Parathyroid adenoma (tissue), 2 donors: ENCODE results near the gene BACE2.

Experiments
- H2AFZ ChIP-seq: fragments of 300-600 bp; sonication (generic); one replicate; pipeline ENCODE4 v1.7.0; 2017; ENCODE audit warnings: antibody characterized with exemption, mild to moderate bottlenecking
- H3K27ac ChIP-seq: fragments of 300-600 bp; sonication (generic); one replicate; pipeline ENCODE4 v1.7.0; 2017
- H3K27me3 ChIP-seq: fragments of 300-600 bp; sonication (generic); one replicate; pipeline ENCODE4 v1.7.0; 2017; ENCODE audit warnings: low read length; ENCODE audit not compliant: control insufficient read depth, insufficient read depth
- H3K36me3 ChIP-seq: fragments of 300-600 bp; sonication (generic); one replicate; pipeline ENCODE4 v1.7.0; 2017; ENCODE audit warnings: low read length; ENCODE audit not compliant: control insufficient read depth, insufficient read depth
- H3K4me1 ChIP-seq: fragments of 300-600 bp; sonication (generic); one replicate; pipeline ENCODE4 v1.7.0; 2017; ENCODE audit warnings: control low read depth
- H3K4me2 ChIP-seq: fragments of 300-600 bp; sonication (generic); one replicate; pipeline ENCODE4 v1.7.0; 2017; ENCODE audit warnings: low read length
- H3K4me3 ChIP-seq: fragments of 300-600 bp; sonication (generic); one replicate; pipeline ENCODE4 v1.7.0; 2017; ENCODE audit warnings: low read depth, low read length
- H3K79me2 ChIP-seq: fragments of 300-600 bp; sonication (generic); one replicate; pipeline ENCODE4 v1.7.0; 2017; ENCODE audit warnings: control low read depth
- H3K9ac ChIP-seq: fragments of 300-600 bp; sonication (generic); one replicate; pipeline ENCODE4 v1.7.0; 2017; ENCODE audit warnings: mild to moderate bottlenecking
- H3K9me3 ChIP-seq: fragments of 300-600 bp; sonication (generic); one replicate; pipeline ENCODE4 v1.7.0; 2017; ENCODE audit warnings: low read length; ENCODE audit not compliant: control insufficient read depth
- TF ChIP-seq, protein P1 (sequence below): fragments of 300-600 bp; sonication (generic); IDR thresholded peaks from one replicate; pipeline ENCODE4 v1.7.0; 2017; ENCODE audit warnings: antibody characterized with exemption, mild to moderate bottlenecking
- donor health status: primary hyperparathyroidism.

Gene BACE2

GRCh38 chr21:41256771-41257702, 89.1 kb downstream of the BACE2 start:
- H3K27me3 ChIP-seq = no peaks in the 10 kb centered on the region
- H3K4me1 ChIP-seq = no peaks in the 10 kb centered on the region

GRCh38 chr21:41258617-41259016, 90.7 kb downstream of the BACE2 start:
- Histone ChIP-seq H3K36me3 (no peaks in the 10 kb centered on the region), H3K4me1 (no peaks in the 10 kb centered on the region), H3K4me2 (no peak overlapping the region), H3K9ac (no peak overlapping the region), H3K79me2 (no peaks in the 10 kb centered on the region), H2AFZ (no peak overlapping the region), H3K27ac (no peak overlapping the region), H3K4me3 (no peak overlapping the region), H3K27me3 (no peaks in the 10 kb centered on the region), H3K9me3 (no peaks in the 10 kb centered on the region)
- TF ChIP-seq, protein P1, sequence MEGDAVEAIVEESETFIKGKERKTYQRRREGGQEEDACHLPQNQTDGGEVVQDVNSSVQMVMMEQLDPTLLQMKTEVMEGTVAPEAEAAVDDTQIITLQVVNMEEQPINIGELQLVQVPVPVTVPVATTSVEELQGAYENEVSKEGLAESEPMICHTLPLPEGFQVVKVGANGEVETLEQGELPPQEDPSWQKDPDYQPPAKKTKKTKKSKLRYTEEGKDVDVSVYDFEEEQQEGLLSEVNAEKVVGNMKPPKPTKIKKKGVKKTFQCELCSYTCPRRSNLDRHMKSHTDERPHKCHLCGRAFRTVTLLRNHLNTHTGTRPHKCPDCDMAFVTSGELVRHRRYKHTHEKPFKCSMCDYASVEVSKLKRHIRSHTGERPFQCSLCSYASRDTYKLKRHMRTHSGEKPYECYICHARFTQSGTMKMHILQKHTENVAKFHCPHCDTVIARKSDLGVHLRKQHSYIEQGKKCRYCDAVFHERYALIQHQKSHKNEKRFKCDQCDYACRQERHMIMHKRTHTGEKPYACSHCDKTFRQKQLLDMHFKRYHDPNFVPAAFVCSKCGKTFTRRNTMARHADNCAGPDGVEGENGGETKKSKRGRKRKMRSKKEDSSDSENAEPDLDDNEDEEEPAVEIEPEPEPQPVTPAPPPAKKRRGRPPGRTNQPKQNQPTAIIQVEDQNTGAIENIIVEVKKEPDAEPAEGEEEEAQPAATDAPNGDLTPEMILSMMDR = no peak

More at GRCh38 chr21:41256771-41257702, 89.1 kb downstream of the BACE2 start:
- no peak overlapping the region for H2AFZ ChIP-seq
- no peak overlapping the region for H3K9ac ChIP-seq
- H3K27ac ChIP-seq = no peak overlapping the region
- no peaks in the 10 kb centered on the region for H3K36me3 ChIP-seq
- H3K4me3 ChIP-seq = no peak overlapping the region
- TF ChIP-seq, protein P1 = no peak
- no peak overlapping the region for H3K4me2 ChIP-seq
- H3K79me2 ChIP-seq = no peaks in the 10 kb centered on the region
- no peaks in the 10 kb centered on the region for H3K9me3 ChIP-seq

DNA sequence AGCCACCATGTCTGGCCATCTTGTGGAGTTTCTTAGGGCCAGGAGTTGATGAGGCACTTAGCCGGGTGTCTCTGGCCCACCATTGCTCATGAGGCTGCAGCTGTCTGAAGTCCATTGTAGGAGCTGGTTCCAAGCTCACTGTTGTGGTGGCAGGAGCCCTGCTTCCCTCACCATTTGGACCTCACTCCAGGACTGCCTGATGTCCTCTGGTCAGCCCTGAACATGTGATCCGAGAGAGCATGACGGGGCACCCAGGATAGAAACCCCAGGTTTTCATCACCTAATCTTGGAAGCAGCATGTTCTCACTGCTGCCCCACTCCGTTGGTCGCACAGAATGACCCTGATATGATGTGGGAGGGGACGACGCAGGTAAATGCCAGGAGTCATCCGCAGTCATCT, 92.5 kb downstream of the BACE2 start:
- no peaks in the 10 kb centered on the region for H3K79me2 ChIP-seq
- H3K4me1 ChIP-seq = no peaks in the 10 kb centered on the region
- H3K9ac ChIP-seq = no peak overlapping the region
- no peak overlapping the region for H2AFZ ChIP-seq
- H3K4me2 ChIP-seq = no peak overlapping the region
- H3K27ac ChIP-seq = no peak overlapping the region
- no peaks in the 10 kb centered on the region for H3K9me3 ChIP-seq
- no peak overlapping the region for H3K4me3 ChIP-seq
- TF ChIP-seq, protein P1 = no peak
- H3K36me3 ChIP-seq = no peaks in the 10 kb centered on the region
- no peaks in the 10 kb centered on the region for H3K27me3 ChIP-seq

DNA sequence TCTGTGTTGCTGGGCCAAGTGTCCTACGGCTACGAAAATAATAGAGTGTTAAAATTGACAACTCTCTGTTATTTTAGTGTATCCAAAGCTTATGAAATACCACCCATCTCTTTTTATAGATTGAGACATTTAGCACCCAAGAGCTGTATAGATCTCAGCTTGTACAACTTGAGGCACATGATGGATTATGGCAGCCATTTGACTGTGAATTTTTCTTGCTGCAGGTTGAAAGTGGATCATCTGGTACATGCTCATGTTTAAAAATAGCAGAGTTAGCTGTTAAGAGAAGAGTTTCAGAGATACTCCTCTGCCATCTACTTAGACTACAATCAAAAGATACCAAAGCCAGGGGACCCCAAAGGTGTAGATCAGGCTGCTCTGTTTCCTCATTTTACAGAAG, 99.4 kb downstream of the BACE2 start:
- Histone ChIP-seq H3K4me1 (no peaks in the 10 kb centered on the region), H3K4me2 (no peak overlapping the region)
- TF ChIP-seq, protein P1 = no peak

More for the DNA sequence above, 99.4 kb downstream of the BACE2 start:
- Histone ChIP-seq H3K9me3 (no peaks in the 10 kb centered on the region), H3K36me3 (no peaks in the 10 kb centered on the region), H3K4me3 (no peak overlapping the region), H3K79me2 (no peaks in the 10 kb centered on the region), H2AFZ (no peak overlapping the region), H3K27ac (no peak overlapping the region), H3K27me3 (no peaks in the 10 kb centered on the region), H3K9ac (no peak overlapping the region)
